HG03108 (cell line): Measurements from ENCODE around the gene COL12A1.

ENCODE experiments used
- ATAC-seq: cut with Tn5 transposase; IDR thresholded peaks from one replicate; pipeline ENCODE4 v1.9.1; 2021; ENCODE audit warnings: moderate library complexity; ENCODE audit not compliant: unreplicated experiment

COL12A1 gene

DNA sequence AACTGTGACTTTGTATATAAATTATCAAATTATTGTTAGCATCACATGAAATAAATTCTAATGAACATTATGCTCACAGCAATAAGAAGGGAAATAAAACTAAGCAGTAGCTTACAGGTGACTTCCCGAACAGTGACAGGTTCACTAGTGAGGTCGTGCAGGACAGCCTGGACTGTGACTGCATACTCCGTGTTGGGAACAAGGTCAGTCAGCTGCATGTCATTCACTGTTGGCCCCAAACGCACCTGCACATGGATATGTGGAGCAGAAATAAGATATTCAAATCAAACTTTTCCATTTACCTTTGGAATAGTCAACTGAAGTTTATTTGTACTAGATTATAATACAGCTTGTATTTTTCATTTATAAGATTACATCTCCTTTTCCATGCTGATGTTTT lies 60.6 kb downstream of the COL12A1 start:
- no peak for ATAC-seq

DNA sequence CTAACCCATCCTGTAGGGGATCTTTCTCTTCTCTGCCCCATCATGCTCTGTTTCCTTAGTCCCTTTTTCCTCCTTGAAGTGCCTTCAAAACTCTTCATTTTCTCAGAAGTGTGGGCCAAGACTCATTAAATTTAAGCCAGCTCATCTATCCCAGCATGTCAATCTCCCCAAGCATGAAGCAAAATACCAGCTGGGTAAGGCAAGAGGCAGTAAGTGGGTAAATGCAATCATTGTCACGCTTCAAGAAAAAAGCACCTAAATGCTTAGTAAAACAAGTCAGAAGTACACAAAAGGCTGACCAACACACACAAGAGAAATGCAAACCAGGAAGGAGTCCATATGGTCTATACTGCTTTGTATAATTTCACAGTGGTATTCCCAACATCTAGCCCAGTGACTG lies 61.5 kb downstream of the COL12A1 start:
- ATAC-seq = no peak

DNA sequence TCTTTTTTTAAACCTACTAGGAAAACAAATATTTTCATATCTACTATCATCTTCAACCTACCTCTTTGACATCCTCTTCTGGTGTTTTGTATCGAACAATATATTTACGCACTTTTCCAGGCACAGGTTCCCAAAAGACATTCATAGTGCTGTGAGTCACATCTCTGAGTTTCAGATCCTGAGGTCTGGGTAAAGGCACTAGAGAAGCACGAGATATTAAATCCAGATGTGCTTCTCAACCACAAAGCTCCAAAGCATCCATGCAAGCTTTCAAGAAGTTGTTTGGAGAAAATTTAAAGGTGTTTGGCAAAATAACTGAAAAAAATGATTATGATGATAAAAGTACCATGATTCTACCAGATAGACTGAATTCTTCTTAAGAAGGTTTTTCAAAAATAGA lies 62.7 kb downstream of the COL12A1 start:
- no peak for ATAC-seq

DNA sequence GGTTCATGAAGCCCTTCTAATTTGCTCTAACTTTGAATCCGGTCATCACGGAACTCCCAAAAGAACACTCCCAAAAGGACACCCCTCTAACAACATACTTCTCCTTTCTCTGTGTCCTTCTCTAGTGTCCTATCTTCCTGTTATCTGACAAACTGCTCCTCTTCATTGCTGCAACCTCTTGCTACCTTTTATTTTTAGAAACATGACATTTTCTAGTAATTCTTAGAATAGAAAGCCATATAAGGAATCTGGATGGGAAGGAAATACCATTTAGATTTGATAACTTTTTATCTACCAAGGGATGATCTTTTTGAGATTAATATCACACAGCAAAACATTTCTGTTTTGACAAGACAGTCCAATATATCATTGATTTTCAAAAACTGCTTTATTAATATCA lies 63.1 kb downstream of the COL12A1 start:
- ATAC-seq = no peak

DNA sequence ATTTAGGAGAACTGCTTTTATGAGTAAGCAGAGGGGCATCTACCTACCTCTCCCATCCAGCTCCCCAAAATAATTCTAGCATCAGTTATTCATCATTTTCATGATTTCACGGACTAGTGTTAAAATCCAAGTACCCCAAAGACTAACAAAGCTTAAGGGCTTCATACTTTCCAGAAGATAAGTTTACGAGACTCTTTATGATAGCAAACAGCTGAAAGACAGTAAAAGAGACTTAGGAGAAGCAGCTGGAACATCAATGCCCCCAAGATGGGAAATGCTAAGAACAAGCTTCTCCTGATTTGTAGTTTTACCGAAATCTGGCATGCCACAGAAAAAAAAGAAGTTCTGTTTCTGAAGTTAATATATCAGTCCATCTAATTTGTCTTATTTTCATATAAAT lies 70.0 kb downstream of the COL12A1 start:
- ATAC-seq = no peak

DNA sequence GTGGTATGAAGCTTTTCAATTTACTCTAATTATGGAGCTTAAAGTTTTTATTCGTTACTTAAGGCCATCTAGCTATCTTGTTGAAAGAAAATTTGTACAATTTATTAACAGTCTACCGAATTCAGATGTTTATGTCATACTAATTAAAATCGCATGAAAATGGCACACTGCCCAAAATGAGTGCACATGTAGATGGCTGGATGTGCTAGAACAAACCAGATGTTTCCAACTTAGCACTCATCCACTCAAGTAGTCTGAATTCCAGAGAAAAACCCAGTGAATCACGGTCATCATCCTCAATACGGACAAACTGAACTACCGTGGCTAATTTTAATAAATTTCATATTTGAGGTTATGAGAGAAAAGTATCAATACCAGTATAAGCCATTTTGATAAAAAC lies 70.4 kb downstream of the COL12A1 start:
- no peak for ATAC-seq

DNA sequence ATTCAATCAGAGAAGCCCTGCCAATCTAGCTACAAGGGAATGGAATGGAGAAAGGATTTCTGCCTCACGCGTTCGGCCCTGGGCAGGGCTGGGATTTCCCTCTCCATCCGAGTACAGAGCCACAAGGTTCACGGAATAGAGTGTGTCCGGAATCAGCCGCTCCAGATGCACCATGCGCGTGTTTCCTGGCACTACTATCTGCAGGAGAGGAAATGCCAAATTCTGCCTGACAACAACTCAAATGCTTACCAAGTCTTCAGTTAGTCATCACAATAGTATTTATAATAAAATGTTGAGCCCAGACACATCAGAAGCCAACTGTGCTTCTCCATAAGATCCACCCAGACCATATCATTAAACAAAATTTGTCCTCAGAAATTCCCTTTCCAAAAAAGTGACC lies 75.1 kb downstream of the COL12A1 start:
- ATAC-seq = no peak

DNA sequence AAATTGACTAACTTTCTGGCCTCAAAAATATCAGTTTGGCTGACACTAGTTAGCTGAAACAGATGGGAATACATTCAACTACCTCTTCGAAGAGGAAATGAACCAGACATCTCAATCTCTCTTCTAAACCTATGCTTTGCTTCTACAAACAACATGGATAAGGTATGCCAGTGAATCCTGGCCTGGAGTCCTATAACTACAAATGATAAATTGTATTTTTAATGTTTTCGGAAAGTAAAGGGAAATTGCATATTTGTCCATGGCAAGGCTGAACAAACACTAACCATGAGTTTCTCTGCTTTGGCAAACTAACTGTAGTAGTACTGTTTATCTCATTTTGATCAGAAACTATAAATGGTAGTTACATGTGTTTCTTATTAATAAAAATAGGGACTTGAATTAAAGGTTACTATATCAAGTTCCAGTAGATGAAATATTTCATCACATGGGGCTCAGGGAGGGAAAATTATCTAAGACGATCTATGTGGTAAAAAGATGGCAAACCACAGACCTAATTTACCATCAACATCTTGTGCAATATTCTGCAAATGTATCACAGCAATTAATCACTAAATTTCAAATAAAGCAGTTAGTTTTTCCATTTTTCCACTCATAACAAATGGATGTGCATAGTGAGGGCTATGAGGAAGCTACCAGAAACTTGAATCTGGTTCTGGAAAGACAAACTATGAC lies 76.8 kb downstream of the COL12A1 start:
- ATAC-seq = no peak

DNA sequence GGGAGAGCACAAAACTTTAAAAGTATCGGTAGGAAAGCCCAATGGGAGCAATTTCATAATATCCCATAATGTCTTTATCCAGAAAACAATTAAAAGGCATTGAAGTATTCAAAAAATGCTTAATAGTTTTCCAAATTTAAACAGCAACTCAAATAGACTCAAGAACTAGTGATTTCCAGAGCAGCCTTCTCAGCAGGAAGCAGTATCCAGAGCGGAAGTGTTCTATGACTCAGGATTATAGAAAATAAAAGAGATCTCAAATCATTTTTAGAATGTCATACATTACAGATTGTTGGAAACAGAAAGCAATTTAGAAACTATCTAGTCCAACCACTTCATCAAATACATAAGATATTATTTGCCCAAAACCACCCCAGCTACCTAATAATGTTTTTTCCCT lies 79.3 kb downstream of the COL12A1 start:
- no peak for ATAC-seq

DNA sequence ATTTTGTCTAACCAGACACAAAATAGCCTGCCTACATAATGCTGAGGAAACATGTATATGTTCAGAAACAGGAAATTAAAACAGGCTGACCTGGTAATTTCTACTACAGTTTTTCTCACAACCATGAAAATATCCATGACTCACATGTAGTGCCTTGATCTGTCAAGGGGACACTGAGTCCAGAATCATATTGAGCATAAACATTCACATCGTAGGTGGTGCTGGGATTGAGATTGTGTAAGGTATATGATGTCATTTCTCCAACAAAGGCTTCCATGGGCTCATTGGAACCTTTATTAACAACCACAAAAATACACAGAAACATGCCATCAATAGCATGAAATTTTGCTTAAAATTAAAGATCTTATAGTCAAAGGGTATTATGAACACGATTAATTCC lies 80.9 kb downstream of the COL12A1 start:
- ATAC-seq = no peak

DNA sequence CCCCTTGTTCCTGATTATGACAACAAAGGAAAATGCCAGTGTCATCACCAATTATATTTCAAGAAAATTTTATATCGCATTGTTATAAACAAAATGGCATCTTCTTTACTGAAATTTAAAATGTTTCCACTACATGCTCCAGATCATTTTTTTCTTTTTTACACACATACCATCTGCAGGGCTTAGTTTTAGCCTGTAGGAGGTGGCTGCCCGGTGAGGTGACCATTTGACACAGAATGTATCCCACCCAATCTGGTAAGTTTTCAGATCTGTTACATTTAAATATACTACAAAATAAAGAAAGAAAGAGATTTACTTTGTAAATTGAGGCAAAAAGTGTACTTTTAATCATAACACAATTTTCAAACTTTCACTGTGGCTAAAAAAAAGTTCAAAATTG lies 81.8 kb downstream of the COL12A1 start:
- no peak for ATAC-seq

DNA sequence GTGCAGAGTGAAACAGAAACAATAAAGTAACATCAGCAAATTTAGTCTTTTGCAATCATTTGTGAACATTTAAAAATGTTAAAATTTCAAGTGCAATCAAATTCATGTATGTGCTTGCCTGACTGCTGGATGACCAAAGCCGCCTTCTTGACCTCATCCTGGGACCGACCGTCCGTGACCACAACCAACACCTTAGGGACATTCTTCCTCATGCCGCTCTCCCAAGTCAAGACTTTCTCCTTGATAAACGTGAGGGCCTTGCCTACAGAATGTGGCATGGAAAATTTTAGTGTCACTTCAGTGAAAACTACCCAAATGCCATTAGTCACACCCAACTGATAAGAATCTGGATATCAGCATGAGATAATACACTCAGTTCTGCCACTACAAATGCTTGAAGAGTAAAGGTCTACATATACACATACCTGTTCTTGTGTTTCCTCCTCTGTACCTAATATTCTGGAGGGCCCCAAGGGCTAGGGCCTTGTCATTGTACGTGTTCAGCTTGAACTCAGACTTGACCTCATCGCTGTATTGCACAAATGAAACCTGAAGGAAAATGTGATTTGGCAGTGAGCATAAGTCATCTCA lies 86.8 kb downstream of the COL12A1 start:
- no peak for ATAC-seq

DNA sequence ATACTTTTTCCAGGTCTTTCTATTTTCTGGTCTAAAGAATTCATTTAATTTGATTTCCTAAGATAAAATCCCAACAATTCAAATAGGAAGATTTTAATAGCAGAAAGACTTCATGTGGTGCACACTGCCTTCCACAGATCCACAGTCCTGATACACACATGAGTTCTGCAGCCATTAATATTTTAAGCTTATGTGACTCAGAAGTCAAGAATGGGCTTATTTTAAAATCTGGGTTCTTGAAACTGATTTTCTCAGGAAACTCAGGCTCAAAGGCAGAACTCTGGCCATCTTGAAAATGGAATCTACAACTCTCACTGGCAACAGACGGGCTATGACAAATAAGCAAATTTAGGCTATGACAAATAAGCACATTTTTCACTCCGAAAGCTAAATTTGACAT lies 88.2 kb downstream of the COL12A1 start:
- ATAC-seq = no peak

DNA sequence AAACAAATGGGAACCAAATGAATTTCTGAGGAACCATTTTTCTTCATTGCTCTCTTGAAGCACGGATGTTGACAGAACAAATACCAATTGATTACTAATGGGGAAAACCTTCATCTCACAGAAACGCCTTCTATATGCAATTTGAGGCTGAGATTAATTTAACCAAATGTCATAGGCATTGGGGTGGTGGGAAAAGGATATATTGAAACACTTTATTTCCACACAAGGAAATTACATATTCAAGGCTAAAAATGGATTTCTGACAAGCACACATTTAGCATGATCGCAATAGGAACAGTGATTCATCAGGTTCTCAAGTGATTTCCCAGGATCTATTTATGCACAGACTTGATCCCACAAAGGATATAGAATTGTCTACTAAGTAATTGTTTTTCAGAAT lies 88.9 kb downstream of the COL12A1 start:
- no peak for ATAC-seq

DNA sequence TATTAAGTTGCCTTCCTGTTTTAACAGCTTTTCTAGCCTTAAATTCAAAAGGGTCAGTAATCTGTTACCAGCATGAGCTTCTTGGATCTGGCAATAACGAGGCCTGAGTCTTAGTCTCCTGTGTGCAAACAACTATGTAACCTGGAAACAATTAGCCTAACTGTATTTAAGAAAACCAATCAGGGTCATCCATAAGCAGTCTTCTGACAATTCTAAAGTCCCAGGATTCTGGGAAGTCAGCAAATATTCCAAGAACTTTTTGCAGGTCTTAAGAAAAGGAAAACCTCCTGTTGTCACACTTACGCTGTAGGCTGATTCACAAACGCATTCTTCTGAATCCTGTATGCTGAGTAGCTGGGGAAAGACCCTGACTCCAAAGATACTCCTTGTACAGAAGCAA lies 90.4 kb downstream of the COL12A1 start:
- no peak for ATAC-seq

DNA sequence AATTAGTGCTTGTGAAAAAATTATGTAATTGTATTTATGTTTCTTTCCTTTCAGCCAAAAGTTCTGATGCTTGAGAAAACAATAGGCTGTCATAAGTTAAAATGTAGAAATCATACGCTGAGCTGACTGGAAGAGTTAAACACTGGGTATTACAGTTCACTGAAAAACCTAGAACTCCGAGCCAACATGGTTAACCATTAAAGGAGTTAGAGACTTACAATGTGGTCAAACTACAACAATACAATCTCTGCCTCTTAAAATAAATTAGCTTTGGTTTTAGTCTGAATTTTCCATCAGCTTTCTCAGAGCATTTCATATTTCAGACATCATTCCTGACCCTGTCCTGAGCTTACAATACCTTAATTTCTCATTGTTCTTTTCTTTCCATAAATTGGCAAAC lies 91.0 kb downstream of the COL12A1 start:
- no peak for ATAC-seq

DNA sequence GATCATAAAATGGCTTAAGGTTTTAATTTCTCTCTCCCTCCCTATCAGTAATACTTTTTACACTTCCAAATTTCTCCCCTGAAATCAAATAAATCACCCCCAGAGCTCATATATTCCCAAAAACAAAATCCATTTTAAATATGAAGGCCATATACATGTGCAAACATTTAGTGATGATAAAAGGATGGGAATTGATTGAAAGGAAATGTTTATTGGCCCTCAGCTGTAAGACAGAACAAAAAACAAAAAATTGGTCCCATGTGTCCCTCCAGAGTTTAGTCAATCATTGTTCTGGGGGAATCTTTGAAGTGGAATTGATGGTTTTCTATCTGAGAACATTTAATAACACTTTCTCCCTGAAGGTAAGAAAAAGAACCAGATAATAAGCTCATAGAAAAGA lies 91.7 kb downstream of the COL12A1 start:
- no peak for ATAC-seq

DNA sequence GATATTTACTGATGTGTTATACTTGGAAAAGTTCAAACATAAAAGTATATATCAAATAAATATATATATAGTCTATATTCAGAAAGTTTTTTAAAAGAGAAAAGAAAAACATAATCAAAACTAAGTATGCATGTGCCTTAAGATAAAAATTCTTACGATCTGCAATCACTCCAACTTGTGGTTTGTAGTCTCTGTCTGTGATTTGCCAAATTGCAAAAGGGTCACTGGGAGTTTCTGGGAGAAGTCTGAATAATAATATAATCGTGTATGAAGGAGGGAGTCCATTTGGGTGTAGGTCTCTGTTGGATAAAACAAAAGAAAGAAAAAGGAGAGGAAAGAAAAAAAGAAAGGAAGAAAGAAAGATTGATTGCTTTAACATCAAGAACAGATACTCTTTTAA lies 92.4 kb downstream of the COL12A1 start:
- ATAC-seq = no peak

DNA sequence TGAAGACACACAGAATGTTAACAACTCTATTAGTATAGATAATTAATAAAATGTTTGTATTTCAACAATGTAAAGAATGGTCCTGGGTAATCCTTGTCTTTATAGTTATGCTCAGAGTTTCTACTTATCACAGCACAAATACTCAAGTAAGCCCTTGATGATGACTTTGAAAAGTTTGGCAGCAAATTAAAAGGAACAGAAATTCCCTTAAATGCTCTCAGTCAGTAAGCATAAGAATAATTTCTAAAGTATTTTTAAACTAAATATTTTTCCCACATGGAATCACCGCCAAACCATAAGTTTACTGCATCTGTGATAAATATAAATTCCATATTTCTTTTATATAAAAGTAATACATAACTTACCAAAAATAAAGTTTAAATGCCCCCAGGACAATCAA lies 96.1 kb downstream of the COL12A1 start:
- ATAC-seq = no peak

DNA sequence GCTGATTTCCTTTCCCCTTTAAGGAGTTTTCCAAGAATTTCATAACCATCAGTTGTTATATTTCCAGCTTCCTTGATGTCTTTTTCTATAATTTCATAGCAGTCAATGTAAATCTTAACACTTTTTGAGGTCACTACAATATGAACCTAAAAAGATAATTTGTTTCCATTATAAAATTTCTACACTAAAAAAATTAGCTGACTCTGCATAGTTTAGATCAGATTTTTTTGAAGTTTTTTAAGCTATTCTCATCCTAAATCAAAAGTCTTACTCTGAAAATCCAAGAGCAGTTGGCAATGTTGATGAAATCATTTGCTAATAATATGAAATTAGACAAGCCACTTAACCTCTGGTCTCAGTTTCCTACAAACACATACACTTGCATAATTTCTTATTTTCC lies 96.8 kb downstream of the COL12A1 start:
- ATAC-seq = no peak

DNA sequence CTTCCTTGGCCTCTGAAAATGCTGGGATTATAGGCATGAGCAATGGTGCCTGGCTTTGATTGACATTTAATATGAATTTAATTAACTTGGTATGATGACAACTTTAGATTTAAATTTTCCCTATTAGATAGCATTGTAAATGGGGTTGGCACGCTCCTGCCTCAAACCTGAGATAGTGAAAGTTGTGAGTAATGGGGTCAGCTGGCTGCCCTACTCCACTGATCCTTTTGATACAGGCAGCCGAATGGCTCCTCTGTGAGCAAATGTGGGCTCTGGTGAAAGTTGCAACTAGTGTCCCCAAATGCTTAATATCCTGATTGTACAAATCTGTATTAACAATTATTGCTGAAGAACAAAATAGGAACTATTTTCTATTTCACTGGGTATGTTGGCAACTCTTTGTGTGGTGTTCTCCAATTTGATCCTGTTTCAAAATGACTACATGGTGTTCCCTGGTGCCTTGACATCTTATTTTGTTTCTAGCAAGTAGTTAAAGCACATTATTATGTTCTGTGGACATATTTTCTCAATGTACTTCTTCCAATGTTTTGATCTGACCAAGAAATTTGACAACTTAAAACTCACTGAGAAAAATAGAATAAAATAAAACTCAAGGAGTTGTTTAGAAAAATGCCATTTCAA lies 97.4 kb downstream of the COL12A1 start:
- ATAC-seq = no peak

DNA sequence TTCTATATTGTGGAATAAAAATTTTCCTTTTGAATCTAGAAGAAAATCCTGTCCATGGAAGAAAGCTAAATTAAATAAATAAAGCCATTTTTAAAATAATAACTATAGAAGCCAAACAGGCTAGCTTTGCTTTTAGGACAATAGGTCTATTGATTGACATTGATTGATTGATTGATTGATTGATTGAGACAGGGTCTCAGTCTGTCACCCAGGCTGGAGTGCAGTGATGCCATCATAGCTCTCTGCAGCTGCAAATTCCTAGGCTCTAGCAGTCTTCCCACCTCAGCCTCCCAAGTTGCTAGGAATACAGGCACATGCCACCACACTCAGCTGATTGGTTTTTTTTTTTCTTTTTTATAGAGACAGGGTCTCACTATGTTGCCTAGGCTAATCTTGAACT lies 97.9 kb downstream of the COL12A1 start:
- ATAC-seq = no peak

DNA sequence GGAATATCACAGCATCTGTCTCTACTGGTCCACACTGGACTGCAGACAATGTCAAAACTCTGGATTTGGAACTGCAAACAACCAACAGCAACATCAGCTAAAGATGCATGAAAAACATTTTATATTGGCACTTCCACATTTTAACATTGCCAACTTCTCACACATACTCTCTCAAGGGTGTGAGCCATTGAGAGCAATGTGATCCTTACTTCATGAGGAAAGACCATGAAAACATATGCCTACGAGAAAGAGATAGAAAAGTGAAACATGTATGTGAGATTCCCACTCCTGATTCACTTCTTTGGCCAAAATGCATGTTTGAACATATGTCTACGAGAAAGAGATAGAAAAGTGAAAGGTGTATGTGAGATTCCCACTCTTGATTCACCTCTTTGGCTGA lies 99.4 kb downstream of the COL12A1 start:
- ATAC-seq = no peak
